Lower leg skin (tissue), 3 donors: Measurements from ENCODE around the gene LSM4.
"Not testable (repeated sequence)": the region's sequence is repeated elsewhere in the genome, so short reads cannot be mapped to it uniquely, and the experiment has no call there.

Experiments used
- CTCF ChIP-seq, 3 donors: fragments of 450-650 bp; IDR thresholded peaks; one replicate each; pipeline ENCODE4 v1.5.1; 2016; ENCODE audit warnings: antibody characterized with exemption in 3 of 3, mild to moderate bottlenecking in 3 of 3, moderate library complexity in 2 of 3
- POLR2A ChIP-seq, 2 donors: fragments of 450-650 bp; IDR thresholded peaks; one replicate each; pipeline ENCODE4 v1.6.1; 2016 to 2017; ENCODE audit warnings: antibody characterized with exemption in 2 of 2, mild to moderate bottlenecking in 1 of 2, moderate library complexity in 1 of 2

GRCh38 chr19:18324373-18324731 lies 1.5 kb upstream of the LSM4 start:
- TF ChIP-seq POLR2A, CTCF (IDR thresholded peaks at IDR 0.05): not testable (repeated sequence)
